Measurements from ENCODE around the gene RAD51B. TPM values are rescaled to one million over a fixed set of nuclear protein-coding genes. Genes with fewer than 3 reads are reported as not detected.

Gene RAD51B
- total RNA-seq, 2 donors from 2014 or later, result 9.3 to 12.1 TPM

GRCh38 chr14:68210729-68211299 is 391.2 kb downstream of the RAD51B start:
- Histone ChIP-seq H3K4me1 (ENCODE audit: control insufficient read depth in 1 of 2, low read depth in 2 of 2) (peaks cover 24 to 56% of the 10 kb centered on the region in 2 donors), H3K27me3 (replicated peaks; ENCODE audit: insufficient read depth) (no peaks in the 10 kb centered on the region), H3K4me3 (peak overlapping the region; percentile 37), H3K36me3 (no peaks in the 10 kb centered on the region), H3K27ac (peak overlapping the region; percentile 61 to 67), H3K9me3 (no peaks in the 10 kb centered on the region)
- ATAC-seq (ENCODE audit: insufficient number of reproducible peaks, low FRiP score, low read depth) (no peak), DNase-seq (ENCODE audit: low spot score) (no peak)
- no peak for TF ChIP-seq CTCF (IDR thresholded peaks at IDR 0.05)

GRCh38 chr14:68211421-68211820 is 391.8 kb downstream of the RAD51B start:
- peaks cover 24 to 56% of the 10 kb centered on the region in 2 donors for H3K4me1 ChIP-seq (ENCODE audit: control insufficient read depth in 1 of 2, low read depth in 2 of 2)
- no peak for TF ChIP-seq CTCF (IDR thresholded peaks at IDR 0.05)
- no peaks in the 10 kb centered on the region for H3K36me3 ChIP-seq
- no peaks in the 10 kb centered on the region for H3K9me3 ChIP-seq
- ATAC-seq (ENCODE audit: insufficient number of reproducible peaks, low FRiP score, low read depth) (no peak), DNase-seq (ENCODE audit: low spot score) (no peak)
- H3K27me3 ChIP-seq (replicated peaks; ENCODE audit: insufficient read depth), result no peaks in the 10 kb centered on the region
- H3K27ac ChIP-seq, result peak overlapping the region; percentile 61 to 67
- no peak overlapping the region for H3K4me3 ChIP-seq

- no peak overlapping the region for H3K27ac ChIP-seq
Observed at GRCh38 chr14:68211886-68212285, 392.3 kb downstream of the RAD51B start.

GRCh38 chr14:68212361-68212760 is 392.8 kb downstream of the RAD51B start:
- Histone ChIP-seq H3K9me3 (no peaks in the 10 kb centered on the region), H3K27me3 (replicated peaks; ENCODE audit: insufficient read depth) (no peaks in the 10 kb centered on the region), H3K4me3 (no peak overlapping the region), H3K36me3 (no peaks in the 10 kb centered on the region), H3K4me1 (ENCODE audit: control insufficient read depth in 1 of 2, low read depth in 2 of 2) (peaks cover 24 to 50% of the 10 kb centered on the region in 2 donors), H3K27ac (no peak overlapping the region)
- no peak for DNase-seq (ENCODE audit: low spot score)
- ATAC-seq (ENCODE audit: insufficient number of reproducible peaks, low FRiP score, low read depth), result no peak
- no peak for TF ChIP-seq CTCF (IDR thresholded peaks at IDR 0.05)

More at GRCh38 chr14:68211886-68212285, 392.3 kb downstream of the RAD51B start:
- Histone ChIP-seq H3K36me3 (no peaks in the 10 kb centered on the region), H3K9me3 (no peaks in the 10 kb centered on the region), H3K27me3 (replicated peaks; ENCODE audit: insufficient read depth) (no peaks in the 10 kb centered on the region), H3K4me3 (no peak overlapping the region), H3K4me1 (ENCODE audit: control insufficient read depth in 1 of 2, low read depth in 2 of 2) (peaks cover 24 to 55% of the 10 kb centered on the region in 2 donors)
- ATAC-seq (ENCODE audit: insufficient number of reproducible peaks, low FRiP score, low read depth) (no peak), DNase-seq (ENCODE audit: low spot score) (no peak)
- TF ChIP-seq CTCF (IDR thresholded peaks at IDR 0.05), result no peak

GRCh38 chr14:68214431-68214830 is 394.9 kb downstream of the RAD51B start:
- peaks cover 12 to 40% of the 10 kb centered on the region in 2 donors for H3K4me1 ChIP-seq (ENCODE audit: control insufficient read depth in 1 of 2, low read depth in 2 of 2)
- no peaks in the 10 kb centered on the region for H3K27me3 ChIP-seq (replicated peaks; ENCODE audit: insufficient read depth)
- H3K27ac ChIP-seq, result no peak overlapping the region
- ATAC-seq (ENCODE audit: insufficient number of reproducible peaks, low FRiP score, low read depth) (no peak), DNase-seq (ENCODE audit: low spot score) (no peak)
- TF ChIP-seq CTCF (IDR thresholded peaks at IDR 0.05), result no peak
- H3K9me3 ChIP-seq, result no peaks in the 10 kb centered on the region
- no peaks in the 10 kb centered on the region for H3K36me3 ChIP-seq
- H3K4me3 ChIP-seq, result no peak overlapping the region

Measured in thoracic aorta (tissue), 2 donors.